Measurements from ENCODE around the gene HYDIN.

DNA sequence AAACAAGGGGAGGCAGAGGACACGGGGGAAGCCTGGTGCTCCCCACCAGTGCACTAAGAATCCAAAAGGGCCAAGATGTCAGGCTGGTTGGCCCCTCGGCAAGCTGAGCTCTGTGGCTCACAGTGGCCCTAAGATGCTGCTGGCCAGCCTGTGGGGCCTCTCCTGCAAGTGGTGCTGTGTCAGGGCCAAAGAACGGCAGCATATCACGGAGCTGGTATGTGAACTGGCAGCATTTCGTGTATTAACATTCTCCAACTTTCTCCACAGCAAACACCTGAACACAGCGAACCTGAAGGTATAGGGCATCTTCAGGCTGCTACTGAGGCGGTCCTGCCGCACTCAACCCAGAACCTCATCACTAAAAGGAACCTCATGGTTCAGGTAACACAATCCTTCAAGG lies 464.3 kb downstream of the HYDIN start:
- TF ChIP-seq POLR2AphosphoS5 (IDR thresholded peaks at IDR 0.05; ENCODE audit: control insufficient read depth, insufficient read depth, low read depth, low read length) (no peak), CCNT2 (IDR thresholded peaks at IDR 0.05; ENCODE audit: borderline replicate concordance, extremely low read depth, insufficient read length, low read depth, low read length) (no peak), GATA2 (CRISPR knock-in tag; IDR thresholded peaks at IDR 0.05) (no peak), HMG20B (CRISPR knock-in tag; IDR thresholded peaks at IDR 0.05) (no peak), HDAC2 (IDR thresholded peaks at IDR 0.05) (no peak), NFIC (IDR thresholded peaks at IDR 0.05) (no peak), POLR2A (conservative IDR thresholded peaks at IDR 0.05) (no peak), DDX20 (tag; IDR thresholded peaks at IDR 0.05; ENCODE audit: low read depth) (no peak), JUNB (CRISPR knock-in tag; conservative IDR thresholded peaks at IDR 0.05) (no peak), ZNF174 (CRISPR knock-in tag; IDR thresholded peaks at IDR 0.05) (no peak), NCOA2 (IDR thresholded peaks at IDR 0.05; ENCODE audit: partially characterized antibody in 2 of 2) (no peak)
- TF ChIP-seq, protein P1, sequence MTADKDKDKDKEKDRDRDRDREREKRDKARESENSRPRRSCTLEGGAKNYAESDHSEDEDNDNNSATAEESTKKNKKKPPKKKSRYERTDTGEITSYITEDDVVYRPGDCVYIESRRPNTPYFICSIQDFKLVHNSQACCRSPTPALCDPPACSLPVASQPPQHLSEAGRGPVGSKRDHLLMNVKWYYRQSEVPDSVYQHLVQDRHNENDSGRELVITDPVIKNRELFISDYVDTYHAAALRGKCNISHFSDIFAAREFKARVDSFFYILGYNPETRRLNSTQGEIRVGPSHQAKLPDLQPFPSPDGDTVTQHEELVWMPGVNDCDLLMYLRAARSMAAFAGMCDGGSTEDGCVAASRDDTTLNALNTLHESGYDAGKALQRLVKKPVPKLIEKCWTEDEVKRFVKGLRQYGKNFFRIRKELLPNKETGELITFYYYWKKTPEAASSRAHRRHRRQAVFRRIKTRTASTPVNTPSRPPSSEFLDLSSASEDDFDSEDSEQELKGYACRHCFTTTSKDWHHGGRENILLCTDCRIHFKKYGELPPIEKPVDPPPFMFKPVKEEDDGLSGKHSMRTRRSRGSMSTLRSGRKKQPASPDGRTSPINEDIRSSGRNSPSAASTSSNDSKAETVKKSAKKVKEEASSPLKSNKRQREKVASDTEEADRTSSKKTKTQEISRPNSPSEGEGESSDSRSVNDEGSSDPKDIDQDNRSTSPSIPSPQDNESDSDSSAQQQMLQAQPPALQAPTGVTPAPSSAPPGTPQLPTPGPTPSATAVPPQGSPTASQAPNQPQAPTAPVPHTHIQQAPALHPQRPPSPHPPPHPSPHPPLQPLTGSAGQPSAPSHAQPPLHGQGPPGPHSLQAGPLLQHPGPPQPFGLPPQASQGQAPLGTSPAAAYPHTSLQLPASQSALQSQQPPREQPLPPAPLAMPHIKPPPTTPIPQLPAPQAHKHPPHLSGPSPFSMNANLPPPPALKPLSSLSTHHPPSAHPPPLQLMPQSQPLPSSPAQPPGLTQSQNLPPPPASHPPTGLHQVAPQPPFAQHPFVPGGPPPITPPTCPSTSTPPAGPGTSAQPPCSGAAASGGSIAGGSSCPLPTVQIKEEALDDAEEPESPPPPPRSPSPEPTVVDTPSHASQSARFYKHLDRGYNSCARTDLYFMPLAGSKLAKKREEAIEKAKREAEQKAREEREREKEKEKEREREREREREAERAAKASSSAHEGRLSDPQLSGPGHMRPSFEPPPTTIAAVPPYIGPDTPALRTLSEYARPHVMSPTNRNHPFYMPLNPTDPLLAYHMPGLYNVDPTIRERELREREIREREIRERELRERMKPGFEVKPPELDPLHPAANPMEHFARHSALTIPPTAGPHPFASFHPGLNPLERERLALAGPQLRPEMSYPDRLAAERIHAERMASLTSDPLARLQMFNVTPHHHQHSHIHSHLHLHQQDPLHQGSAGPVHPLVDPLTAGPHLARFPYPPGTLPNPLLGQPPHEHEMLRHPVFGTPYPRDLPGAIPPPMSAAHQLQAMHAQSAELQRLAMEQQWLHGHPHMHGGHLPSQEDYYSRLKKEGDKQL (CRISPR knock-in tag; IDR thresholded peaks at IDR 0.05; ENCODE audit: borderline replicate concordance): no peak
- TF ChIP-seq, protein P2, sequence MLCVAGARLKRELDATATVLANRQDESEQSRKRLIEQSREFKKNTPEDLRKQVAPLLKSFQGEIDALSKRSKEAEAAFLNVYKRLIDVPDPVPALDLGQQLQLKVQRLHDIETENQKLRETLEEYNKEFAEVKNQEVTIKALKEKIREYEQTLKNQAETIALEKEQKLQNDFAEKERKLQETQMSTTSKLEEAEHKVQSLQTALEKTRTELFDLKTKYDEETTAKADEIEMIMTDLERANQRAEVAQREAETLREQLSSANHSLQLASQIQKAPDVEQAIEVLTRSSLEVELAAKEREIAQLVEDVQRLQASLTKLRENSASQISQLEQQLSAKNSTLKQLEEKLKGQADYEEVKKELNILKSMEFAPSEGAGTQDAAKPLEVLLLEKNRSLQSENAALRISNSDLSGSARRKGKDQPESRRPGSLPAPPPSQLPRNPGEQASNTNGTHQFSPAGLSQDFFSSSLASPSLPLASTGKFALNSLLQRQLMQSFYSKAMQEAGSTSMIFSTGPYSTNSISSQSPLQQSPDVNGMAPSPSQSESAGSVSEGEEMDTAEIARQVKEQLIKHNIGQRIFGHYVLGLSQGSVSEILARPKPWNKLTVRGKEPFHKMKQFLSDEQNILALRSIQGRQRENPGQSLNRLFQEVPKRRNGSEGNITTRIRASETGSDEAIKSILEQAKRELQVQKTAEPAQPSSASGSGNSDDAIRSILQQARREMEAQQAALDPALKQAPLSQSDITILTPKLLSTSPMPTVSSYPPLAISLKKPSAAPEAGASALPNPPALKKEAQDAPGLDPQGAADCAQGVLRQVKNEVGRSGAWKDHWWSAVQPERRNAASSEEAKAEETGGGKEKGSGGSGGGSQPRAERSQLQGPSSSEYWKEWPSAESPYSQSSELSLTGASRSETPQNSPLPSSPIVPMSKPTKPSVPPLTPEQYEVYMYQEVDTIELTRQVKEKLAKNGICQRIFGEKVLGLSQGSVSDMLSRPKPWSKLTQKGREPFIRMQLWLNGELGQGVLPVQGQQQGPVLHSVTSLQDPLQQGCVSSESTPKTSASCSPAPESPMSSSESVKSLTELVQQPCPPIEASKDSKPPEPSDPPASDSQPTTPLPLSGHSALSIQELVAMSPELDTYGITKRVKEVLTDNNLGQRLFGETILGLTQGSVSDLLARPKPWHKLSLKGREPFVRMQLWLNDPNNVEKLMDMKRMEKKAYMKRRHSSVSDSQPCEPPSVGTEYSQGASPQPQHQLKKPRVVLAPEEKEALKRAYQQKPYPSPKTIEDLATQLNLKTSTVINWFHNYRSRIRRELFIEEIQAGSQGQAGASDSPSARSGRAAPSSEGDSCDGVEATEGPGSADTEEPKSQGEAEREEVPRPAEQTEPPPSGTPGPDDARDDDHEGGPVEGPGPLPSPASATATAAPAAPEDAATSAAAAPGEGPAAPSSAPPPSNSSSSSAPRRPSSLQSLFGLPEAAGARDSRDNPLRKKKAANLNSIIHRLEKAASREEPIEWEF (CRISPR knock-in tag; IDR thresholded peaks at IDR 0.05): no peak
- TF ChIP-seq, protein P3, sequence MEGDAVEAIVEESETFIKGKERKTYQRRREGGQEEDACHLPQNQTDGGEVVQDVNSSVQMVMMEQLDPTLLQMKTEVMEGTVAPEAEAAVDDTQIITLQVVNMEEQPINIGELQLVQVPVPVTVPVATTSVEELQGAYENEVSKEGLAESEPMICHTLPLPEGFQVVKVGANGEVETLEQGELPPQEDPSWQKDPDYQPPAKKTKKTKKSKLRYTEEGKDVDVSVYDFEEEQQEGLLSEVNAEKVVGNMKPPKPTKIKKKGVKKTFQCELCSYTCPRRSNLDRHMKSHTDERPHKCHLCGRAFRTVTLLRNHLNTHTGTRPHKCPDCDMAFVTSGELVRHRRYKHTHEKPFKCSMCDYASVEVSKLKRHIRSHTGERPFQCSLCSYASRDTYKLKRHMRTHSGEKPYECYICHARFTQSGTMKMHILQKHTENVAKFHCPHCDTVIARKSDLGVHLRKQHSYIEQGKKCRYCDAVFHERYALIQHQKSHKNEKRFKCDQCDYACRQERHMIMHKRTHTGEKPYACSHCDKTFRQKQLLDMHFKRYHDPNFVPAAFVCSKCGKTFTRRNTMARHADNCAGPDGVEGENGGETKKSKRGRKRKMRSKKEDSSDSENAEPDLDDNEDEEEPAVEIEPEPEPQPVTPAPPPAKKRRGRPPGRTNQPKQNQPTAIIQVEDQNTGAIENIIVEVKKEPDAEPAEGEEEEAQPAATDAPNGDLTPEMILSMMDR (IDR thresholded peaks at IDR 0.05 in 2 of 3, conservative IDR thresholded peaks at IDR 0.05 in 1 of 3; ENCODE audit: insufficient read depth in 2 of 3, low read depth in 1 of 3, low read length in 3 of 3): no peak
